HCT116 (cell line): ENCODE results near the gene LGR6. TPM values are rescaled to one million over a fixed set of nuclear protein-coding genes. Genes with fewer than 3 reads are reported as not detected.

Experiments
- ATAC-seq: fragments of 200-7000 bp; cut with Tn5 transposase; 2 replicates; pipeline ENCODE4 v1.9.1; 2020; ENCODE audit warnings: mild to moderate bottlenecking, moderate library complexity
- BruUV-seq: library from RNA; stranded (reverse); fragments of 400-500 nt; replicated peaks from 2 replicates; lab custom pipeline; 2021; lab: Mats Ljungman, UMichigan
- CTCF ChIA-PET: fragments of 300-600 bp; sonication (Branson Sonifier 250); formaldehyde crosslinking; loops from one replicate; lab custom pipeline; 2021; ENCODE audit warnings: antibody characterized with exemption; lab: Charles Lee
- POLR2A ChIA-PET: fragments of 300-600, 350-600 bp; sonication (Branson Sonifier 250); formaldehyde crosslinking; loops from one replicate; lab custom pipeline; 2021; ENCODE audit warnings: antibody characterized with exemption; lab: Charles Lee
- RAD21 ChIA-PET, 2 experiments: fragments of 300-600 bp; sonication (Branson Sonifier 250); formaldehyde crosslinking; loops; one replicate each; lab custom pipeline; 2023; ENCODE audit warnings: low total read pairs in 2 of 2; ENCODE audit not compliant: uncharacterized antibody in 2 of 2, unreplicated experiment in 2 of 2, low non-redundant PET in 1 of 2; lab: Charles Lee
- DNase-seq: peaks from one replicate; pipeline ENCODE4 v3.0.0-alpha.2; 2010; ENCODE audit warnings: low read depth, low spot score
- H2AFZ ChIP-seq: fragments of 200-600 bp; shearing (Covaris generic), sonication (generic); 2 replicates; pipeline ENCODE4 v1.6.1; 2017; ENCODE audit warnings: low read depth, mixed run types, mixed read lengths, antibody characterized with exemption, low read length; ENCODE audit not compliant: poor library complexity, severe bottlenecking
- H3K27ac ChIP-seq: 2 replicates; pipeline ENCODE4 v1.5.1; 2012; ENCODE audit warnings: low read depth, low read length
- H3K27me3 ChIP-seq: fragments of 200-600 bp; sonication (generic); 2 replicates; pipeline ENCODE4 v1.6.1; 2016; ENCODE audit warnings: mixed run types, low read length, mixed read lengths; ENCODE audit not compliant: insufficient read depth
- H3K36me3 ChIP-seq, 2 experiments: fragments of 200-500 bp in 1 of 2; fragments of 200-600 bp in 1 of 2; sonication (Bioruptor generic) in 1 of 2; sonication (generic) in 1 of 2; 2 replicates each; pipeline versions ENCODE4 v1.5.1 to v1.6.1; 2014 to 2016; ENCODE audit warnings: low read length in 2 of 2, inconsistent platforms in 1 of 2, mixed read lengths in 1 of 2, mixed run types in 1 of 2; ENCODE audit not compliant: insufficient read depth in 2 of 2, control insufficient read depth in 1 of 2
- H3K4me1 ChIP-seq, 2 experiments: fragments of 200-600 bp in 1 of 2; sonication (generic) in 1 of 2; 2 replicates each; pipeline versions ENCODE4 v1.5.1 to v1.6.1; 2012 to 2017; ENCODE audit warnings: low read length in 2 of 2, inconsistent platforms in 1 of 2, mild to moderate bottlenecking in 1 of 2, mixed read lengths in 1 of 2, mixed run types in 1 of 2, moderate library complexity in 1 of 2; ENCODE audit not compliant: insufficient read depth in 2 of 2, control insufficient read depth in 1 of 2
- H3K4me2 ChIP-seq: fragments of 200-600 bp; sonication (generic); 2 replicates; pipeline ENCODE4 v1.6.1; 2017; ENCODE audit warnings: mixed run types, low read length, mixed read lengths
- H3K4me3 ChIP-seq, 2 experiments: fragments of 200-600 bp in 1 of 2; sonication (generic) in 1 of 2; replicated peaks in 1 of 2; 2 replicates each; pipeline ENCODE4 v1.5.1; 2011 to 2016; ENCODE audit warnings: low read length in 2 of 2, control low read depth in 1 of 2, low read depth in 1 of 2, mild to moderate bottlenecking in 1 of 2, mixed read lengths in 1 of 2, mixed run types in 1 of 2
- H3K79me2 ChIP-seq: fragments of 200-600 bp; sonication (generic); 2 replicates; pipeline ENCODE4 v1.6.1; 2017; ENCODE audit warnings: mild to moderate bottlenecking, mixed run types, low read length, moderate library complexity, mixed read lengths; ENCODE audit not compliant: insufficient read depth
- H3K9ac ChIP-seq: fragments of 200-600 bp; sonication (generic); 2 replicates; pipeline ENCODE4 v1.6.1; 2016; ENCODE audit warnings: low read length, mixed read lengths
- H3K9me2 ChIP-seq: fragments of 200-600 bp; sonication (generic), shearing (Covaris generic); 2 replicates; pipeline ENCODE4 v1.6.1; 2017; ENCODE audit warnings: mixed run types, mild to moderate bottlenecking, moderate library complexity; ENCODE audit not compliant: insufficient read depth
- H3K9me3 ChIP-seq, 2 experiments: fragments of 200-500 bp in 1 of 2; fragments of 200-600 bp in 1 of 2; sonication (Bioruptor generic) in 1 of 2; sonication (generic) in 1 of 2; 2 replicates each; pipeline ENCODE4 v1.6.1; 2014 to 2017; ENCODE audit warnings: low read length in 2 of 2, mixed read lengths in 2 of 2, inconsistent platforms in 1 of 2, low read depth in 1 of 2, mild to moderate bottlenecking in 1 of 2, mixed run types in 1 of 2, moderate library complexity in 1 of 2; ENCODE audit not compliant: control insufficient read depth in 1 of 2, insufficient read depth in 1 of 2
- H4K20me1 ChIP-seq: fragments of 200-600 bp; sonication (generic), shearing (Covaris generic); 2 replicates; pipeline ENCODE4 v1.6.1; 2017; ENCODE audit warnings: mixed run types, mild to moderate bottlenecking, moderate library complexity; ENCODE audit not compliant: insufficient read depth
- CBX3 ChIP-seq: IDR thresholded peaks from 2 replicates; pipeline ENCODE4 v1.6.1; 2012; ENCODE audit warnings: low read depth
- CEBPB ChIP-seq: IDR thresholded peaks from 2 replicates; pipeline ENCODE4 v1.6.1; 2012; ENCODE audit warnings: low read depth
- ELF1 ChIP-seq: IDR thresholded peaks from 2 replicates; pipeline ENCODE4 v1.6.1; 2012; ENCODE audit warnings: low read depth, borderline replicate concordance
- EZH2phosphoT487 ChIP-seq: fragments of 200-600 bp; IDR thresholded peaks from 2 replicates; pipeline ENCODE4 v1.6.1; 2018; ENCODE audit warnings: antibody characterized with exemption, borderline replicate concordance
- JUND ChIP-seq: IDR thresholded peaks from 2 replicates; pipeline ENCODE4 v1.6.1; 2012
- POLR2AphosphoS5 ChIP-seq: IDR thresholded peaks from 2 replicates; pipeline ENCODE4 v1.6.1; 2011; ENCODE audit warnings: mild to moderate bottlenecking, low read depth, low read length, moderate library complexity
- SIN3A ChIP-seq: IDR thresholded peaks from 2 replicates; pipeline ENCODE4 v1.6.1; 2012; ENCODE audit warnings: low read depth
- SP1 ChIP-seq: IDR thresholded peaks from 2 replicates; pipeline ENCODE4 v1.6.1; 2012; ENCODE audit warnings: low read depth
- SRF ChIP-seq: IDR thresholded peaks from 2 replicates; pipeline ENCODE4 v1.6.1; 2012; ENCODE audit warnings: low read depth
- YY1 ChIP-seq: IDR thresholded peaks from 2 replicates; pipeline ENCODE4 v1.6.1; 2011; ENCODE audit warnings: low read length, low read depth, moderate library complexity, mild to moderate bottlenecking; ENCODE audit not compliant: insufficient replicate concordance; ENCODE audit errors: extremely low read depth
- ZFX ChIP-seq: fragments of 450-650 bp; IDR thresholded peaks from 2 replicates; pipeline ENCODE4 v1.6.1; 2017
- ZNF274 ChIP-seq: fragments of 200-500 bp; sonication (Bioruptor generic); IDR thresholded peaks from 2 replicates; pipeline ENCODE4 v1.6.1; 2014; ENCODE audit warnings: mild to moderate bottlenecking, low read depth, low read length, inconsistent platforms
- intact Hi-C: fragments of 100-400 bp; cut with micrococcal nuclease; formaldehyde crosslinking; loops from 2 replicates; pipeline ENCODE4 v1.10.0; 2022
- total RNA-seq: library from RNA; stranded (reverse); gene quantifications from one replicate; pipeline ENCODE4 v1.2.1, GENCODE V29; 2021; ENCODE audit not compliant: unreplicated experiment
- TF ChIP-seq, protein P1 (sequence below): IDR thresholded peaks from 2 replicates; pipeline ENCODE4 v1.6.1; 2012; ENCODE audit warnings: low read depth
- TF ChIP-seq, protein P2 (sequence below): IDR thresholded peaks from 2 replicates; pipeline ENCODE4 v1.6.1; 2011; ENCODE audit warnings: mild to moderate bottlenecking, low read length, moderate library complexity; ENCODE audit not compliant: insufficient replicate concordance; ENCODE audit errors: extremely low read depth

Gene LGR6
- total RNA-seq, 1 experiment from 2014 or later, result 0.20 TPM

DNA sequence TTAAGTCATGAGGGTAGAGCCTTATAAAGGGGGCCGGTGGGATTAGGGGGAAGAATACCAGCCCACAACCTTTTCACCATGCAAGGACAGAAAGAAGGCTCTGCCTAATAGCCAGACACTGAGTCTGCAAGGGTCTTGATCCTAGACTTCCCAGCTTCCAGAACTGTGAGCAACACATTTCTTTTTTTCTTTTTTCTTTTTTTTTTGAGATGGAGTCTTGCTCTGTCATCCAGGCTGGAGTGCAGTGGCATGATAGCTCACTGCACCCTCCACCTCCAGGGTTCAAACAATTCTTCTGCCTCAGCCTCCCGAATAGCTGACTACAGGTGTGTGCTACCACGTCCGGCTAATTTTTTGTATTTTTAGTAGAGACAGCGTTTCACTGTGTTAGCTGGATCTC is 47.3 kb upstream of the LGR6 start:
- Histone ChIP-seq H3K79me2 (peaks cover 26% of the 10 kb centered on the region), H3K36me3 (no peaks in the 10 kb centered on the region), H3K27ac (no peak overlapping the region), H3K9me2 (no peaks in the 10 kb centered on the region), H3K4me1 (peaks cover 5 to 20% of the 10 kb centered on the region in 2 experiments; a peak in 3 of 4 replicates), H3K4me2 (no peak overlapping the region), H4K20me1 (no peaks in the 10 kb centered on the region), H3K4me3 (no peak overlapping the region), H3K27me3 (no peaks in the 10 kb centered on the region), H3K9ac (no peak overlapping the region), H2AFZ (no peak overlapping the region), H3K9me3 (no peaks in the 10 kb centered on the region)
- ChIA-PET RAD21 (interaction anchor here in 1 of 2 experiments (0.7 kb wide), 1 partner anchor 55 kb away, joined by 3 read pairs; no protein-coding TSS in a partner anchor), POLR2A (no interaction called here), CTCF (interaction anchor here (0.6 to 1.1 kb wide), 2 partner anchors 9 to 574 kb away, joined by 3 to 13 read pairs; no protein-coding TSS in a partner anchor)
- no peak for TF ChIP-seq POLR2AphosphoS5
- TF ChIP-seq SP1, result no peak
- no peak for TF ChIP-seq EZH2phosphoT487
- TF ChIP-seq, protein P1, sequence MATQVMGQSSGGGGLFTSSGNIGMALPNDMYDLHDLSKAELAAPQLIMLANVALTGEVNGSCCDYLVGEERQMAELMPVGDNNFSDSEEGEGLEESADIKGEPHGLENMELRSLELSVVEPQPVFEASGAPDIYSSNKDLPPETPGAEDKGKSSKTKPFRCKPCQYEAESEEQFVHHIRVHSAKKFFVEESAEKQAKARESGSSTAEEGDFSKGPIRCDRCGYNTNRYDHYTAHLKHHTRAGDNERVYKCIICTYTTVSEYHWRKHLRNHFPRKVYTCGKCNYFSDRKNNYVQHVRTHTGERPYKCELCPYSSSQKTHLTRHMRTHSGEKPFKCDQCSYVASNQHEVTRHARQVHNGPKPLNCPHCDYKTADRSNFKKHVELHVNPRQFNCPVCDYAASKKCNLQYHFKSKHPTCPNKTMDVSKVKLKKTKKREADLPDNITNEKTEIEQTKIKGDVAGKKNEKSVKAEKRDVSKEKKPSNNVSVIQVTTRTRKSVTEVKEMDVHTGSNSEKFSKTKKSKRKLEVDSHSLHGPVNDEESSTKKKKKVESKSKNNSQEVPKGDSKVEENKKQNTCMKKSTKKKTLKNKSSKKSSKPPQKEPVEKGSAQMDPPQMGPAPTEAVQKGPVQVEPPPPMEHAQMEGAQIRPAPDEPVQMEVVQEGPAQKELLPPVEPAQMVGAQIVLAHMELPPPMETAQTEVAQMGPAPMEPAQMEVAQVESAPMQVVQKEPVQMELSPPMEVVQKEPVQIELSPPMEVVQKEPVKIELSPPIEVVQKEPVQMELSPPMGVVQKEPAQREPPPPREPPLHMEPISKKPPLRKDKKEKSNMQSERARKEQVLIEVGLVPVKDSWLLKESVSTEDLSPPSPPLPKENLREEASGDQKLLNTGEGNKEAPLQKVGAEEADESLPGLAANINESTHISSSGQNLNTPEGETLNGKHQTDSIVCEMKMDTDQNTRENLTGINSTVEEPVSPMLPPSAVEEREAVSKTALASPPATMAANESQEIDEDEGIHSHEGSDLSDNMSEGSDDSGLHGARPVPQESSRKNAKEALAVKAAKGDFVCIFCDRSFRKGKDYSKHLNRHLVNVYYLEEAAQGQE, result no peak
- no peak for TF ChIP-seq YY1
- TF ChIP-seq CEBPB, result no peak
- TF ChIP-seq ELF1, result no peak
- no peak for TF ChIP-seq JUND
- no peak for TF ChIP-seq ZFX
- no peak for TF ChIP-seq SIN3A
- TF ChIP-seq CBX3, result no peak
- TF ChIP-seq ZNF274, result no peak
- TF ChIP-seq, protein P2, sequence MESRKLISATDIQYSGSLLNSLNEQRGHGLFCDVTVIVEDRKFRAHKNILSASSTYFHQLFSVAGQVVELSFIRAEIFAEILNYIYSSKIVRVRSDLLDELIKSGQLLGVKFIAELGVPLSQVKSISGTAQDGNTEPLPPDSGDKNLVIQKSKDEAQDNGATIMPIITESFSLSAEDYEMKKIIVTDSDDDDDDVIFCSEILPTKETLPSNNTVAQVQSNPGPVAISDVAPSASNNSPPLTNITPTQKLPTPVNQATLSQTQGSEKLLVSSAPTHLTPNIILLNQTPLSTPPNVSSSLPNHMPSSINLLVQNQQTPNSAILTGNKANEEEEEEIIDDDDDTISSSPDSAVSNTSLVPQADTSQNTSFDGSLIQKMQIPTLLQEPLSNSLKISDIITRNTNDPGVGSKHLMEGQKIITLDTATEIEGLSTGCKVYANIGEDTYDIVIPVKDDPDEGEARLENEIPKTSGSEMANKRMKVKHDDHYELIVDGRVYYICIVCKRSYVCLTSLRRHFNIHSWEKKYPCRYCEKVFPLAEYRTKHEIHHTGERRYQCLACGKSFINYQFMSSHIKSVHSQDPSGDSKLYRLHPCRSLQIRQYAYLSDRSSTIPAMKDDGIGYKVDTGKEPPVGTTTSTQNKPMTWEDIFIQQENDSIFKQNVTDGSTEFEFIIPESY, result no peak
- TF ChIP-seq SRF, result no peak
- DNase-seq (no peak), ATAC-seq (no peak)
- intact Hi-C loops, result no loop called here
- no TSS peak for BruUV-seq
